Endothelial cell of umbilical vein (primary cell): Measurements from ENCODE around the gene SLC12A7. TPM values are rescaled to one million over a fixed set of nuclear protein-coding genes. Genes with fewer than 3 reads are reported as not detected.

Source experiments
- BruUV-seq: library from RNA; stranded (reverse); fragments of 400-500 nt; replicated peaks from 2 replicates; lab custom pipeline; 2021; lab: Mats Ljungman, UMichigan
- CTCF ChIA-PET: fragments of 300-600, 350-600 bp; sonication (Branson Sonifier 250); formaldehyde crosslinking; loops from one replicate; lab custom pipeline; 2021; ENCODE audit warnings: antibody characterized with exemption, inconsistent platforms; lab: Charles Lee
- POLR2A ChIA-PET: fragments of 300-600, 350-600 bp; sonication (Branson Sonifier 250); formaldehyde crosslinking; loops from one replicate; lab custom pipeline; 2021; ENCODE audit warnings: antibody characterized with exemption, inconsistent platforms; lab: Charles Lee
- DNase-seq: peaks from one replicate; pipeline ENCODE4 v3.0.0-alpha.2; 2011; ENCODE audit warnings: low read depth, low spot score
- FAIRE-seq: peaks from 2 replicates; lab custom pipeline; 2011; peaks lifted over from hg19 to GRCh38; lab: Jason Lieb, UNC
- H2AFZ ChIP-seq: 2 replicates; pipeline ENCODE4 v1.6.0; 2012; ENCODE audit warnings: low read depth, low read length, control low read depth, inconsistent platforms
- H3K27ac ChIP-seq: 2 replicates; pipeline ENCODE4 v1.5.1; 2011; ENCODE audit warnings: low read depth, mild to moderate bottlenecking, control low read depth, low read length, moderate library complexity; ENCODE audit not compliant: insufficient read depth
- H3K27me3 ChIP-seq, 2 experiments: 2 replicates each; pipeline versions ENCODE4 v1.6.0 to v1.6.1; 2011; ENCODE audit warnings: low read length in 2 of 2, mixed read lengths in 1 of 2; ENCODE audit not compliant: control insufficient read depth in 2 of 2, insufficient read depth in 2 of 2
- H3K36me3 ChIP-seq, 2 experiments: 2 replicates in 1 of 2; 3 replicates in 1 of 2; pipeline ENCODE4 v1.5.1; 2011; ENCODE audit warnings: low read length in 2 of 2, mild to moderate bottlenecking in 1 of 2, moderate library complexity in 1 of 2; ENCODE audit not compliant: control insufficient read depth in 2 of 2, insufficient read depth in 2 of 2; ENCODE audit errors: extremely low read depth in 1 of 2
- H3K4me1 ChIP-seq: 3 replicates; pipeline ENCODE4 v1.5.1; 2011; ENCODE audit warnings: mild to moderate bottlenecking, low read length; ENCODE audit not compliant: control insufficient read depth, insufficient read depth; ENCODE audit errors: extremely low read depth
- H3K4me2 ChIP-seq: 2 replicates; pipeline ENCODE4 v1.6.1; 2011; ENCODE audit warnings: low read length, control low read depth, mixed read lengths; ENCODE audit not compliant: insufficient read depth
- H3K4me3 ChIP-seq, 3 experiments: fragments of 200-600 bp in 1 of 3; sonication (generic), shearing (Covaris generic) in 1 of 3; replicated peaks in 1 of 3; 2 replicates each; pipeline ENCODE4 v1.5.1; 2011 to 2016; ENCODE audit warnings: control low read depth in 3 of 3, low read length in 3 of 3, mild to moderate bottlenecking in 2 of 3, inconsistent platforms in 1 of 3, low read depth in 1 of 3, moderate library complexity in 1 of 3; ENCODE audit not compliant: insufficient read depth in 1 of 3
- H3K79me2 ChIP-seq: 2 replicates; pipeline ENCODE4 v1.6.0; 2012; ENCODE audit warnings: low read length, inconsistent platforms; ENCODE audit not compliant: control insufficient read depth, insufficient read depth
- H3K9ac ChIP-seq: replicated peaks from 2 replicates; pipeline ENCODE3; 2011; ENCODE audit warnings: low read length, control low read depth; ENCODE audit not compliant: insufficient read depth; ENCODE audit errors: extremely low read depth
- H3K9me1 ChIP-seq: replicated peaks from 3 replicates; pipeline ENCODE4 v1.6.0; 2011; ENCODE audit warnings: mild to moderate bottlenecking, low read length; ENCODE audit not compliant: control insufficient read depth, insufficient read depth; ENCODE audit errors: extremely low read depth
- H3K9me3 ChIP-seq: replicated peaks from 2 replicates; pipeline ENCODE4 v1.5.1; 2012; ENCODE audit warnings: low read length, inconsistent platforms; ENCODE audit not compliant: control insufficient read depth, insufficient read depth
- H4K20me1 ChIP-seq: replicated peaks from 2 replicates; pipeline ENCODE3; 2011; ENCODE audit warnings: mild to moderate bottlenecking, low read length; ENCODE audit not compliant: control insufficient read depth, insufficient read depth; ENCODE audit errors: extremely low read depth
- CTCF ChIP-seq, 2 donors: IDR thresholded peaks; 1 replicate in 1 of 2; 2 replicates in 1 of 2; pipeline ENCODE4 v1.5.1; 2011; ENCODE audit warnings: low read length in 2 of 2, mild to moderate bottlenecking in 2 of 2, moderate library complexity in 2 of 2, control low read depth in 1 of 2, inconsistent platforms in 1 of 2, low read depth in 1 of 2; ENCODE audit not compliant: insufficient read depth in 1 of 2; ENCODE audit errors: extremely low read depth in 1 of 2
- EZH2 ChIP-seq: IDR thresholded peaks from 2 replicates; pipeline ENCODE4 v1.6.1; 2012; ENCODE audit warnings: borderline replicate concordance, low read depth, mild to moderate bottlenecking, moderate library complexity, low read length, inconsistent platforms; ENCODE audit not compliant: severe bottlenecking
- FOS ChIP-seq: IDR thresholded peaks from 2 replicates; pipeline ENCODE4 v1.6.1; 2011; ENCODE audit warnings: mild to moderate bottlenecking, low read length, moderate library complexity, borderline replicate concordance; ENCODE audit not compliant: insufficient read depth
- GATA2 ChIP-seq: IDR thresholded peaks from 2 replicates; pipeline ENCODE4 v1.7.0; 2011; ENCODE audit warnings: low read depth, mild to moderate bottlenecking, moderate library complexity, mixed read lengths, low read length; ENCODE audit not compliant: insufficient read length, insufficient read depth
- JUN ChIP-seq: IDR thresholded peaks from 2 replicates; pipeline ENCODE4 v1.6.1; 2011; ENCODE audit warnings: borderline replicate concordance, low read depth; ENCODE audit not compliant: insufficient read length, insufficient read depth
- MYC ChIP-seq: IDR thresholded peaks from one replicate; pipeline ENCODE4 v1.6.1; 2011; ENCODE audit warnings: mild to moderate bottlenecking, low read depth, low read length
- POLR2A ChIP-seq: IDR thresholded peaks from 2 replicates; pipeline ENCODE4 v1.6.1; 2012; ENCODE audit warnings: low read depth, mild to moderate bottlenecking, control low read depth, low read length
- POLR2AphosphoS5 ChIP-seq: IDR thresholded peaks from 2 replicates; pipeline ENCODE4 v1.6.1; 2012; ENCODE audit warnings: low read depth, mild to moderate bottlenecking, control low read depth, low read length, moderate library complexity; ENCODE audit not compliant: insufficient read depth
- dilution Hi-C: fragments of 300-500 bp; cut with MboI; formaldehyde crosslinking; loops from one replicate; pipeline ENCODE4 v1.15.0; 2019; ENCODE audit warnings: low sequenced_read_pairs; ENCODE audit not compliant: extremely low pct_ligation_motif_present
- intact Hi-C: fragments of 100-400 bp; cut with micrococcal nuclease; formaldehyde crosslinking; loops from one replicate; pipeline ENCODE4 v1.10.0; 2022
- polyA plus RNA-seq, 4 experiments: library from polyadenylated mRNA; depleted of rRNA in 3 of 4; stranded (reverse) in 3 of 4; unstranded in 1 of 4; fragments of >200 nt; gene quantifications; 2 replicates each; pipeline versions ENCODE4 v1.2.1 to v1.2.3, GENCODE V29; 2011 to 2012; ENCODE audit warnings: missing spikeins in 1 of 4
- total RNA-seq: library from RNA; stranded (reverse); gene quantifications from 2 replicates; pipeline ENCODE4 v1.2.3, GENCODE V29; 2021
- TF ChIP-seq, protein P1 (sequence below): IDR thresholded peaks from 2 replicates; pipeline ENCODE4 v1.6.1; 2011; ENCODE audit not compliant: insufficient read depth, insufficient read length

Gene SLC12A7
- total and polyA plus RNA-seq, 2 donors (not counting 3 experiments of a cell fraction or from before 2014, with no cell fraction given) = 16.4 to 38.8 TPM

DNA sequence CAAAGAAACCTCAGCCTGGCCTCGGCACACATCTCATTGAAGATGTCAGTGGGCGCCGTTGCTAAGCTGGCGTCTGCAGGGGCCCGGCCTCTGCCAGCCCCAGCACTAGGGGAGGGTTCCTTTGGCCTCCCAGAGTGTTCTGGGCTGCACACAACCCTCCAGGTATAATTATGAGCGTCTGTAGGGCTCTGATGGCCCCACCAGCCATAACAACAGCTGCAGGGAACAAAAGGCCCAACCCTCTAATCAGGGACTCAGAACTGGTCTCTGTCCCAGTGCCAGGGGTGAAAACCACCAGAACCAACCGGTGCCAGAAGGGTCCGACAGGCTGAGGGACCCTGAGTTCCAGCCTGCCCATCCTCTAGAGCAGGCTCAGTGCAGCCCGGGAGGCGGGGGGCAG is 39.5 kb upstream of the SLC12A7 start:
- ChIA-PET CTCF (interaction anchor here (2.0 kb wide), 1 partner anchor 10 kb away, joined by 5 read pairs; no protein-coding TSS in a partner anchor), POLR2A (no interaction called here)
- Histone ChIP-seq H3K4me1 (no peaks in the 10 kb centered on the region), H3K4me3 (no peak overlapping the region), H3K9me3 (no peaks in the 10 kb centered on the region), H3K36me3 (no peaks in the 10 kb centered on the region), H4K20me1 (no peaks in the 10 kb centered on the region), H2AFZ (no peak overlapping the region), H3K4me2 (no peak overlapping the region), H3K9ac (no peak overlapping the region), H3K27me3 (peaks cover 17 to 19% of the 10 kb centered on the region in 2 experiments), H3K9me1 (no peaks in the 10 kb centered on the region), H3K27ac (no peak overlapping the region), H3K79me2 (no peaks in the 10 kb centered on the region)
- no TSS peak for BruUV-seq
- DNase-seq (no peak), FAIRE-seq (no peak)
- TF ChIP-seq FOS = no peak
- TF ChIP-seq JUN = no peak
- no peak for TF ChIP-seq MYC
- TF ChIP-seq POLR2A = no peak
- no peak for TF ChIP-seq POLR2AphosphoS5
- no peak for TF ChIP-seq GATA2
- TF ChIP-seq CTCF (IDR thresholded peaks at IDR 0.05; ENCODE audit: extremely low read depth in 1 of 2, insufficient read depth in 1 of 2, low read depth in 1 of 2, low read length in 2 of 2) = no peak
- TF ChIP-seq, protein P1, sequence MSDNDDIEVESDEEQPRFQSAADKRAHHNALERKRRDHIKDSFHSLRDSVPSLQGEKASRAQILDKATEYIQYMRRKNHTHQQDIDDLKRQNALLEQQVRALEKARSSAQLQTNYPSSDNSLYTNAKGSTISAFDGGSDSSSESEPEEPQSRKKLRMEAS = no peak
- no peak for TF ChIP-seq EZH2
- intact Hi-C loops = no loop called here
- dilution Hi-C loops = no loop called here
